OCI-LY3 (cell line): ENCODE results near the gene CASS4.
"Not testable (repeated sequence)": the region's sequence is repeated elsewhere in the genome, so short reads cannot be mapped to it uniquely, and the experiment has no call there.

Experiments
- H2AFZ ChIP-seq: fragments of 200-600, 300-600 bp; shearing (Covaris generic); 2 replicates; pipeline ENCODE4 v1.6.0; 2014; ENCODE audit warnings: antibody characterized with exemption, low read depth, low read length
- H3K27ac ChIP-seq: fragments of 200-600, 300-600 bp; sonication (generic); 2 replicates; pipeline ENCODE4 v1.5.1; 2014; ENCODE audit warnings: mild to moderate bottlenecking, low read length, moderate library complexity, mixed read lengths
- H3K27me3 ChIP-seq: fragments of 200-600, 300-600 bp; sonication (generic); 2 replicates; pipeline ENCODE4 v1.6.1; 2014; ENCODE audit warnings: low read depth, low read length, mixed read lengths
- H3K36me3 ChIP-seq: fragments of 200-600, 300-600 bp; sonication (generic); replicated peaks from 2 replicates; pipeline ENCODE3; 2014; ENCODE audit warnings: low read depth, low read length, mixed read lengths
- H3K4me1 ChIP-seq: fragments of 300-600, 200-600 bp; sonication (generic); 2 replicates; pipeline ENCODE4 v1.6.1; 2014; ENCODE audit warnings: low read length, mixed read lengths
- H3K4me2 ChIP-seq: fragments of 200-600, 300-600 bp; sonication (generic); 2 replicates; pipeline ENCODE4 v1.6.1; 2014; ENCODE audit warnings: low read length, mixed read lengths
- H3K4me3 ChIP-seq: fragments of 300-600, 200-600 bp; sonication (generic); 2 replicates; pipeline ENCODE4 v1.5.1; 2014; ENCODE audit warnings: antibody characterized with exemption, mild to moderate bottlenecking, low read length, moderate library complexity
- H3K79me2 ChIP-seq: fragments of 300-600, 200-600 bp; shearing (Covaris generic); 2 replicates; pipeline ENCODE4 v1.6.1; 2014; ENCODE audit warnings: mild to moderate bottlenecking, low read length, mixed read lengths
- H3K9ac ChIP-seq: fragments of 300-600, 200-600 bp; shearing (Covaris generic); 2 replicates; pipeline ENCODE4 v1.6.0; 2014; ENCODE audit warnings: mild to moderate bottlenecking, low read length, moderate library complexity
- H3K9me3 ChIP-seq: fragments of 200-600, 300-600 bp; shearing (Covaris generic); 2 replicates; pipeline ENCODE4 v1.6.1; 2014; ENCODE audit warnings: low read length, mixed read lengths; ENCODE audit not compliant: insufficient read depth
- H4K20me1 ChIP-seq: fragments of 200-600, 300-600 bp; sonication (generic); 2 replicates; pipeline ENCODE4 v1.6.1; 2016; ENCODE audit warnings: low read length, mixed read lengths; ENCODE audit not compliant: insufficient read depth
- CTCF ChIP-seq: fragments of 200-600, 300-600 bp; sonication (generic); IDR thresholded peaks from 2 replicates; pipeline ENCODE4 v1.5.1; 2014; ENCODE audit warnings: antibody characterized with exemption, low read length, low read depth
- EZH2phosphoT487 ChIP-seq: fragments of 200-600 bp; shearing (Covaris generic); IDR thresholded peaks from 2 replicates; pipeline ENCODE4 v1.6.1; 2018; ENCODE audit warnings: antibody characterized with exemption, mixed run types, low read depth

CASS4 gene

GRCh38 chr20:56386219-56386618 is 25.8 kb upstream of the CASS4 start:
- Histone ChIP-seq H4K20me1 (peaks cover 35% of the 10 kb centered on the region), H3K79me2 (peaks cover 95% of the 10 kb centered on the region), H3K27me3 (no peaks in the 10 kb centered on the region), H3K9me3 (no peaks in the 10 kb centered on the region), H3K9ac (no peak overlapping the region), H3K4me1 (peaks cover 7% of the 10 kb centered on the region), H2AFZ (no peak overlapping the region), H3K4me2 (no peak overlapping the region), H3K27ac (no peak overlapping the region), H3K36me3 (peaks cover 85% of the 10 kb centered on the region), H3K4me3 (no peak overlapping the region)
- no peak for TF ChIP-seq CTCF
- TF ChIP-seq EZH2phosphoT487 = no peak

GRCh38 chr20:56388882-56389281 is 23.2 kb upstream of the CASS4 start:
- Histone ChIP-seq H3K9me3 (no peaks in the 10 kb centered on the region), H3K4me1 (peaks cover 13% of the 10 kb centered on the region), H3K27me3 (no peaks in the 10 kb centered on the region), H3K4me3 (no peak overlapping the region), H3K79me2 (peaks cover 95% of the 10 kb centered on the region), H3K9ac (no peak overlapping the region), H3K36me3 (peaks cover 66% of the 10 kb centered on the region), H3K27ac (no peak overlapping the region), H4K20me1 (peaks cover 21% of the 10 kb centered on the region), H3K4me2 (no peak overlapping the region), H2AFZ (no peak overlapping the region)
- no peak for TF ChIP-seq EZH2phosphoT487
- no peak for TF ChIP-seq CTCF

- Histone ChIP-seq H3K9ac (no peak overlapping the region), H3K27me3 (no peaks in the 10 kb centered on the region), H4K20me1 (peaks cover 17% of the 10 kb centered on the region), H3K9me3 (no peaks in the 10 kb centered on the region), H3K4me2 (no peak overlapping the region), H3K36me3 (peaks cover 63% of the 10 kb centered on the region), H3K4me3 (no peak overlapping the region), H2AFZ (no peak overlapping the region), H3K79me2 (peaks cover 95% of the 10 kb centered on the region), H3K27ac (no peak overlapping the region), H3K4me1 (peaks cover 16% of the 10 kb centered on the region)
- TF ChIP-seq EZH2phosphoT487 (no peak), CTCF (no peak)
Observed at GRCh38 chr20:56389807-56390206, 22.3 kb upstream of the CASS4 start.

- Histone ChIP-seq H3K4me3 (peak overlapping the region; percentile 88), H3K4me1 (peaks cover 16% of the 10 kb centered on the region)
Observed at GRCh38 chr20:56390396-56390795, 21.7 kb upstream of the CASS4 start.

GRCh38 chr20:56391037-56391436 is 21.0 kb upstream of the CASS4 start:
- H3K4me1 ChIP-seq = peaks cover 16% of the 10 kb centered on the region
- H3K36me3 ChIP-seq = peaks cover 66% of the 10 kb centered on the region
- peak overlapping the region; percentile 80 for H3K27ac ChIP-seq
- H2AFZ ChIP-seq = peak overlapping the region; percentile 32; the same call in 1 of the 2 replicates
- H3K4me3 ChIP-seq = peak overlapping the region; percentile 88
- TF ChIP-seq CTCF (no peak), EZH2phosphoT487 (no peak)
- no peaks in the 10 kb centered on the region for H3K27me3 ChIP-seq
- peak overlapping the region; percentile 90 for H3K9ac ChIP-seq
- H4K20me1 ChIP-seq = peaks cover 12% of the 10 kb centered on the region
- peaks cover 95% of the 10 kb centered on the region for H3K79me2 ChIP-seq
- H3K9me3 ChIP-seq = no peaks in the 10 kb centered on the region
- H3K4me2 ChIP-seq = peak overlapping the region; percentile 92

More at GRCh38 chr20:56390396-56390795, 21.7 kb upstream of the CASS4 start:
- H3K4me2 ChIP-seq = peak overlapping the region; percentile 92
- peaks cover 95% of the 10 kb centered on the region for H3K79me2 ChIP-seq
- H3K9ac ChIP-seq = peak overlapping the region; percentile 90
- H3K27ac ChIP-seq, H2AFZ ChIP-seq, H3K9me3 ChIP-seq, H3K27me3 ChIP-seq: not testable (repeated sequence)
- H4K20me1 ChIP-seq = peaks cover 17% of the 10 kb centered on the region
- peaks cover 65% of the 10 kb centered on the region for H3K36me3 ChIP-seq
